Measurements from ENCODE around the gene COX6B2.
"Not testable (repeated sequence)": the region's sequence is repeated elsewhere in the genome, so short reads cannot be mapped to it uniquely, and the experiment has no call there.

The COX6B2 gene

GRCh38 chr19:55341171-55341588 lies 13.3 kb downstream of the COX6B2 start:
- no peaks in the 10 kb centered on the region for H3K9me3 ChIP-seq (ENCODE audit: insufficient read depth, low read length)
- H3K4me1 ChIP-seq (ENCODE audit: insufficient read depth, insufficient read length) = peaks cover 21% of the 10 kb centered on the region
- peaks cover 29% of the 10 kb centered on the region for H3K36me3 ChIP-seq (ENCODE audit: insufficient read depth, insufficient read length, low read length)
- peak overlapping the region; percentile 63 for H3K4me3 ChIP-seq (ENCODE audit: insufficient read length, low read depth)
- H3K27me3 ChIP-seq (ENCODE audit: insufficient read depth, insufficient read length) = no peaks in the 10 kb centered on the region
- peak; percentile 51 for DNase-seq (ENCODE audit: low read depth, low spot score)
- peak overlapping the region; percentile 94 for H3K9ac ChIP-seq (ENCODE audit: insufficient read length, low read depth)
- no peak for TF ChIP-seq SUZ12 (IDR thresholded peaks at IDR 0.05; ENCODE audit: extremely low read depth, insufficient read depth, insufficient read length)
- no peak for TF ChIP-seq YY1 (IDR thresholded peaks at IDR 0.05; ENCODE audit: insufficient read depth, insufficient read length)
- no peak for TF ChIP-seq ZNF274 (IDR thresholded peaks at IDR 0.05; ENCODE audit: low read depth, low read length)

- Histone ChIP-seq H3K9me3 (ENCODE audit: insufficient read depth, low read length) (no peaks in the 10 kb centered on the region), H3K27me3 (ENCODE audit: insufficient read depth, insufficient read length) (no peaks in the 10 kb centered on the region), H3K9ac (ENCODE audit: insufficient read length, low read depth) (peak overlapping the region; percentile 94), H3K4me3 (ENCODE audit: insufficient read length, low read depth) (peak overlapping the region; percentile 63), H3K36me3 (ENCODE audit: insufficient read depth, insufficient read length, low read length) (peaks cover 29% of the 10 kb centered on the region), H3K4me1 (ENCODE audit: insufficient read depth, insufficient read length) (peaks cover 20% of the 10 kb centered on the region)
- TF ChIP-seq SUZ12 (IDR thresholded peaks at IDR 0.05; ENCODE audit: extremely low read depth, insufficient read depth, insufficient read length) = no peak
- no peak for DNase-seq (ENCODE audit: low read depth, low spot score)
These were observed 13.8 kb downstream of the COX6B2 start for GRCh38 chr19:55340784-55341147.

- H3K27me3 ChIP-seq (ENCODE audit: insufficient read depth, insufficient read length) = no peaks in the 10 kb centered on the region
- H3K36me3 ChIP-seq (ENCODE audit: insufficient read depth, insufficient read length, low read length) = peaks cover 27% of the 10 kb centered on the region
- H3K4me1 ChIP-seq (ENCODE audit: insufficient read depth, insufficient read length) = peaks cover 16% of the 10 kb centered on the region
- no peak for TF ChIP-seq ZNF274 (IDR thresholded peaks at IDR 0.05; ENCODE audit: low read depth, low read length)
- no peak for TF ChIP-seq SUZ12 (IDR thresholded peaks at IDR 0.05; ENCODE audit: extremely low read depth, insufficient read depth, insufficient read length)
- TF ChIP-seq YY1 (IDR thresholded peaks at IDR 0.05; ENCODE audit: insufficient read depth, insufficient read length) = no peak
- H3K4me3 ChIP-seq (ENCODE audit: insufficient read length, low read depth) = peak overlapping the region; percentile 63
- no peaks in the 10 kb centered on the region for H3K9me3 ChIP-seq (ENCODE audit: insufficient read depth, low read length)
- peak overlapping the region; percentile 94 for H3K9ac ChIP-seq (ENCODE audit: insufficient read length, low read depth)
- no peak for DNase-seq (ENCODE audit: low read depth, low spot score)
These were observed 14.4 kb downstream of the COX6B2 start for GRCh38 chr19:55339889-55340783.

DNA sequence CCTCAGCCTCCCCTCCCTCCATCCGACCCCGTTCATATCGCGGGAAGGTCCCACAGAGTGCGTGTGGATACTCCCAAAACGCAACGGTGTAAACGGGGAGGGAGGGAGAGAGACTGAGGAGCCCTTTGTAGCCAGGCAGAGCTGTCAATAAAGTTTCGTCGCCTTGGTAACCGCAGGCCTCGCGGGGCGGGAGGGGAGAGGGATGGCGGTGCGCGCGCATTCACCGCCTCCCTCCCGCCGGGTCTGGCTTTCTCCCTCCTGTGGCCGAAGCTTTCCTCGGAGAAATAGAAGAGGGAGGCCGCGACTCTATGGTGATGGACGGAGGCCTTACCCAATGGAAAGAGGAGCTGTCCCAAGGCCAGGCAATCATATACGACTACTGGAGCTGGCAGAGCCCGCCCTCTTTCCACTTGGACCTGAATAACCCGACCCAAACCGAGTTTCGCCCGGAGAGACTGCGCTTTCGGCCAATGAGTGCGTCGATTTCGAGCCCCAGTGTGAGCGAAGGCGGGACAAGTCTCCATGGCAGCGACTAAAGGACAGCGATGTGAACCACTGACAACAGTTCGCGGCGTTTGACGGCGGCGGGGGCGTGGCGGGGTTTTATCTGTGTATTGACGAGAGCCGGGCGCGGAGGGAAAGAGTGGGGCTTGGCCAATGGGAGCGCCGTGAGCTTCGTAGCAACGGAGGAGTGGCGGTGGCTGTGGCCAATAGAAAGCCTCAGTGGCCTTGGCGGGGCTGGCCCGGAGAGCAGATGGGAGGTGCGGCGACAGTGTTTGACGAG lies 15.2 kb downstream of the COX6B2 start, which contains the start of gene KMT5C:
Gene KMT5C (plus strand): TSS at position 772 of the 784 bp plus-strand sequence. CDS start 2,061 bp downstream, outside the sequence.
- DNase-seq (ENCODE audit: low read depth, low spot score) = peak; percentile 98
- H3K36me3 ChIP-seq (ENCODE audit: insufficient read depth, insufficient read length, low read length) = peaks cover 22% of the 10 kb centered on the region
- H3K9ac ChIP-seq (ENCODE audit: insufficient read length, low read depth) = peak within 1 kb of the TSS; percentile 94
- H3K4me3 ChIP-seq (ENCODE audit: insufficient read length, low read depth) = peak within 1 kb of the TSS; percentile 63
- TF ChIP-seq SUZ12 (IDR thresholded peaks at IDR 0.05; ENCODE audit: extremely low read depth, insufficient read depth, insufficient read length) = no peak
- TF ChIP-seq ZNF274 (IDR thresholded peaks at IDR 0.05; ENCODE audit: low read depth, low read length) = no peak
- TF ChIP-seq YY1 (IDR thresholded peaks at IDR 0.05; ENCODE audit: insufficient read depth, insufficient read length) = no peak
- no peaks in the 10 kb centered on the region for H3K27me3 ChIP-seq (ENCODE audit: insufficient read depth, insufficient read length)
- peaks cover 14% of the 10 kb centered on the region for H3K4me1 ChIP-seq (ENCODE audit: insufficient read depth, insufficient read length)
- no peaks in the 10 kb centered on the region for H3K9me3 ChIP-seq (ENCODE audit: insufficient read depth, low read length)

DNA sequence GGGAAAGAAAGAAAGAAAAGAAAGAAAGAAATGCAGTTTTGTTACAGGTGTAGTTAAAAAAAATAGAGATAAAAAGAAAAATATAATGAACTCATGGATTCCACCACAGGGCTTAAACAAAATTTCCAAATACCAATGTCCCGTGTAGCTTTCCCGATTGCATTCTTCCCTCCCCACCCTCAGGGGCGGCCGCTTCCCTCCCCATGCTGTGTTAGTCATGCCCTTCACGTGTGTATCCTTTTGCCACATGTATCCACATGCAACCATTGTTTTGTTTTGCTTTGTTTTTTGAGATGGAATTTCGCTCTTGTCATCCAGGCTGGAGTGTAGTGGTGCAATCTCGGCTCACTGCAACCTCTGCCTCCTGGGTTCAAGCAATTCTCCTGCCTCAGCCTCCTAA lies 18.4 kb downstream of the COX6B2 start:
- H3K4me3 ChIP-seq (ENCODE audit: insufficient read length, low read depth) = no peak overlapping the region
- no peaks in the 10 kb centered on the region for H3K36me3 ChIP-seq (ENCODE audit: insufficient read depth, insufficient read length, low read length)
- no peak for DNase-seq (ENCODE audit: low read depth, low spot score)
- no peak overlapping the region for H3K9ac ChIP-seq (ENCODE audit: insufficient read length, low read depth)
- H3K4me1 ChIP-seq (ENCODE audit: insufficient read depth, insufficient read length) = peaks cover 2% of the 10 kb centered on the region
- no peaks in the 10 kb centered on the region for H3K27me3 ChIP-seq (ENCODE audit: insufficient read depth, insufficient read length)
- TF ChIP-seq ZNF274 (IDR thresholded peaks at IDR 0.05; ENCODE audit: low read depth, low read length) = no peak
- no peaks in the 10 kb centered on the region for H3K9me3 ChIP-seq (ENCODE audit: insufficient read depth, low read length)

DNA sequence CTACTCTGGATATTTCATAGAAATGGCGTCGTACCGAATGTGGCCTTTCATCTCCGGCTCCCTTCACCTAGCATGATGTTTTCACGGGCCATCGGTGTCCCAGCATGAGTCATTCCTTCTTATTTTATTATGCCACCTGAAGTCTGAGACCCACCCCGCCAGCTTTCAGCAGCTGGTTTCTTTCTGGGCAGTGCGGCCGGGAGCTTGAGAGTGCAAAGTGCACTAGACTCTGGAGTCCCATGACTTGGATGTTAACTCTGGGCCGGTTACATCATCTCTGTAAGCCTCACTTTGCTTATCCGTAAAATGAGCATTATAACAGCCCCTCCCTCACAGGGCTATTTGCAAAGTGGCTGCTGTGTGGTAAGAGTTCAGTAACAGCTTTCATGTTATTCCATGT lies 20.6 kb downstream of the COX6B2 start:
- Histone ChIP-seq H3K4me3 (ENCODE audit: insufficient read length, low read depth) (no peak overlapping the region), H3K36me3 (ENCODE audit: insufficient read depth, insufficient read length, low read length) (no peaks in the 10 kb centered on the region), H3K9ac (ENCODE audit: insufficient read length, low read depth) (no peak overlapping the region), H3K4me1 (ENCODE audit: insufficient read depth, insufficient read length) (peaks cover 2% of the 10 kb centered on the region), H3K9me3 (ENCODE audit: insufficient read depth, low read length) (no peaks in the 10 kb centered on the region), H3K27me3 (ENCODE audit: insufficient read depth, insufficient read length) (no peaks in the 10 kb centered on the region)
- TF ChIP-seq YY1 (IDR thresholded peaks at IDR 0.05; ENCODE audit: insufficient read depth, insufficient read length) (no peak), SUZ12 (IDR thresholded peaks at IDR 0.05; ENCODE audit: extremely low read depth, insufficient read depth, insufficient read length) (no peak), ZNF274 (IDR thresholded peaks at IDR 0.05; ENCODE audit: low read depth, low read length) (no peak)
- no peak for DNase-seq (ENCODE audit: low read depth, low spot score)

DNA sequence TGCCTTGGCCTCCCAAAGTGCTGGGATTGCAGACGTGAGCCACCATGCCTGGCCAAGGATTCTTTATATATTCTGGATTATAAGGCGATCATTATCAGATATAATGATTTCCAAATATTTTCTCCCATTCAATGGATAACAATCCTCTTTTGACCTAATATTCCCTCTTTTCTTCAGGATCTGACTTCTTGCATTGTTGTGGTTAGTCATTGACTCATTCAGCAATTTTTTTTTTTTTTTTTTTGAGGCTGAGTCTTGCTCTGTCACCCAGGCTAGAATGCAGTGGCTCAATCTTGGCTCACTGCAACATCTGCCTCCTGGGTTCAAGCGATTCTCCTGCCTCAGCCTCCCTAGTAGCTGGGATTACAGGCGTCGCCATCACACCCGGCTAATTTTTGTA lies 24.7 kb downstream of the COX6B2 start:
- H3K36me3 ChIP-seq (ENCODE audit: insufficient read depth, insufficient read length, low read length); H3K4me1 ChIP-seq (ENCODE audit: insufficient read depth, insufficient read length); DNase-seq (ENCODE audit: low read depth, low spot score); H3K27me3 ChIP-seq (ENCODE audit: insufficient read depth, insufficient read length); H3K9ac ChIP-seq (ENCODE audit: insufficient read length, low read depth); H3K4me3 ChIP-seq (ENCODE audit: insufficient read length, low read depth); H3K9me3 ChIP-seq (ENCODE audit: insufficient read depth, low read length): not testable (repeated sequence)

GRCh38 chr19:55328774-55329318 lies 25.7 kb downstream of the COX6B2 start:
- not testable (repeated sequence) for H3K36me3 ChIP-seq (ENCODE audit: insufficient read depth, insufficient read length, low read length); H3K9me3 ChIP-seq (ENCODE audit: insufficient read depth, low read length); H3K9ac ChIP-seq (ENCODE audit: insufficient read length, low read depth); H3K27me3 ChIP-seq (ENCODE audit: insufficient read depth, insufficient read length); H3K4me1 ChIP-seq (ENCODE audit: insufficient read depth, insufficient read length); DNase-seq (ENCODE audit: low read depth, low spot score); H3K4me3 ChIP-seq (ENCODE audit: insufficient read length, low read depth)

Data from NT2/D1 (cell line).